HG03520 (cell line): ENCODE measurements around the gene RPL13A.

ENCODE experiments used
- ATAC-seq: cut with Tn5 transposase; IDR thresholded peaks from one replicate; pipeline ENCODE4 v1.9.1; 2021; ENCODE audit warnings: mild to moderate bottlenecking, moderate library complexity; ENCODE audit not compliant: unreplicated experiment

Gene RPL13A

DNA sequence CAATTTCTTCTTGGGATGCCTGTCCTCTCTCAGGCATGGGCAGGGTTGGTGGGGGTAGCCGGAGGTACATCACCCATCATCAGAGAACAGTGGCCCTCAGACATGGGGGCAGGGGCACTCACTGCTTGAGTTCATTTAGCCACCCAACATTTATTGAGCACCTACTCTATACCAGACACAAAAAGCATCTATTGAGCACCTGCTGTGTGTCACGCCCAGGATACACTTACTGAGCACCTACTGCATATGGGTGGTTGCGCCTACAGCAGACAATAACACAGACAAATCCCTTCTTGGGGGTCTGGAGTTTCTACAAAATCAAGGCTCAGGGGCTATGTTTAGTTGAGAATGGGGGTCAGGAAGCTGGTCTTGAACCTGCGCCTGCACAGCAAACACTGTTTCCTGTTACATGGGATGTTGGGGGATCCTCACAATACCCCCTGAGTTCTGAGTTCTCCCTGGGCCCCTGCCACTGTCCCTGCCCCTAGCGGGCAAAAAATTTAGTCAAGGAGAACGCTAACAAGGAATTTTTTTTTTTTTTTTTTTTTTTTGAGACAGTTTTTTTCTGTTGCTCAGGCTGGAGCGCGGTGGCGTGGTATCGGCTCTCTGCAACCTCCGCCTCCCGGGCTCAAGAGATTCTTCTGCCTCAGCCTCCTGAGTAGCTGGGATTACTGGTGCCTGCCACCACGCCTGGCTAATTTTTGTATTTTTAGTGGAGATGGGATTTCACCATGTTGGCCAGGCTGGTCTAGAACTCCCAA, 52.0 kb downstream of the RPL13A start:
- ATAC-seq: no peak
